Measurements from ENCODE around the gene CFAP97.

GRCh38 chr4:185179488-185179887, 24.3 kb downstream of the CFAP97 start:
- TF ChIP-seq CTCF (IDR thresholded peaks at IDR 0.05; ENCODE audit: insufficient read depth, low read length, poor library complexity, severe bottlenecking) (no peak), EZH2phosphoT487 (conservative IDR thresholded peaks at IDR 0.05; ENCODE audit: low read length) (no peak)

All from SU-DHL-6 (cell line).